ENCODE measurements around the gene UBAP1L. TPM values are rescaled to one million over a fixed set of nuclear protein-coding genes. Genes with fewer than 3 reads are reported as not detected.
"Not testable (repeated sequence)": the region's sequence is repeated elsewhere in the genome, so short reads cannot be mapped to it uniquely, and the experiment has no call there.

The UBAP1L gene
- total RNA-seq, 1 donor, result 1.7 TPM

GRCh38 chr15:65049418-65049840 is 65.6 kb downstream of the UBAP1L start:
- peak; percentile 89 for DNase-seq (ENCODE audit: low read depth)
- H3K4me3 ChIP-seq (ENCODE audit: low read depth, low read length), result peak overlapping the region; percentile 30
- TF ChIP-seq CTCF (IDR thresholded peaks at IDR 0.05; ENCODE audit: insufficient read depth, low read depth, low read length), result no peak

DNA sequence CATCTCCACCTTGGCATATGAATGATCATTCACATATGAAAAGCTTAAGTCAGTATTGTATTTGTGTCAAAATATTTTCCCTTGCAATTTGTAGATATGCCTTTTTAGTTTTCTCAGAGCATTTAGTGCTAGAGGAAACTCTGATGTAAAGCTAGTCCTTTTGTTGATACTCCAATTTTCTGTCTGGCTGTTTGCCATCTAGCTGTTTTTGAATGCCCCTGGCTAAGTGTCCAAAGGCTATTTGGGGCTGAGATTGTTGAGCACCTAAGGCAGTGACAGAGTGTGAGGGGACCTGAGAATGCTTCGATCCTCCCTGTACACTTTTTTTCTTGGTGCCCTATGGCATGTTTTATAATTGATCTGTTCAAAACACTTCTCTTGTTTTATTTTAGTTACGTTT is 66.8 kb downstream of the UBAP1L start:
- DNase-seq (ENCODE audit: low read depth), result no peak
- TF ChIP-seq CTCF (IDR thresholded peaks at IDR 0.05; ENCODE audit: insufficient read depth, low read depth, low read length), result no peak
- no peak overlapping the region for H3K4me3 ChIP-seq (ENCODE audit: low read depth, low read length)

- no peak within 1 kb of the TSS for H3K4me3 ChIP-seq (ENCODE audit: low read depth, low read length)
- no peak for TF ChIP-seq CTCF (IDR thresholded peaks at IDR 0.05; ENCODE audit: insufficient read depth, low read depth, low read length)
- DNase-seq (ENCODE audit: low read depth), result peak; percentile 75
Observed at GRCh38 chr15:65044724-65045481, 70.1 kb downstream of the UBAP1L start, which contains the start of gene SLC51B. Gene SLC51B (plus strand): TSS chr15:65045387. CDS start chr15:65050005, 4,618 bp downstream.

DNA sequence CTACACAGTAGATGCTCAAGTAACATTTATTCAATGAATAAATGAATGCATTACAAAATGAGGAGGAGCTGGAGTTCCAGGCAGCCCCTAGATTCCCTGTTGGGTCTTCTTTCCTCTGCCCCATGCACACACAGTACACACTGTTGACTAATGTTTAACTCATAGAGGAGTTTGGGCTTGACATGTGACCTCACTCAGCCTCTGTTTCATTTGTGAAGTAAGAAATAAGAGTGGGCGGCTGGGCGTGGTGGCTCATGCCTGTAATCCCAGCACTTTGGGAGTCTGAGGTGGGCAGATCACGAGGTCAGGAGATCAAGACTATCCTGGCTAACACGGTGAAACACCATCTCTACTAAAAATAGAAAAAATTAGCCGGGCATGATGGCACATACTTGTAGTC is 70.8 kb downstream of the UBAP1L start:
- peak; percentile 53 for DNase-seq (ENCODE audit: low read depth)
- H3K4me3 ChIP-seq (ENCODE audit: low read depth, low read length), result not testable (repeated sequence)

GRCh38 chr15:65042776-65043327 is 72.1 kb downstream of the UBAP1L start:
- DNase-seq (ENCODE audit: low read depth), result peak; percentile 19
- TF ChIP-seq CTCF (IDR thresholded peaks at IDR 0.05; ENCODE audit: insufficient read depth, low read depth, low read length), result no peak
- H3K4me3 ChIP-seq (ENCODE audit: low read depth, low read length), result no peak overlapping the region

Small RNAs within 50 kb of the gene (small RNA-seq; reads per million reads assigned to genes)
- gene AC013553.1, result not detected

Other genes starting within 250 kb of the UBAP1L start
- 3.9 and 7.1 TPM in 2 replicates for gene ANKDD1A, start 203.3 kb downstream of the UBAP1L start, total RNA-seq
- 110 and 130 TPM in 2 replicates for gene SPG21, start 125.3 kb downstream of the UBAP1L start, total RNA-seq
- gene MTFMT, start 85.6 kb downstream of the UBAP1L start, total RNA-seq, result 18.0 and 30.7 TPM in 2 replicates
- not detected in 2 replicates for gene SLC51B, start 69.8 kb downstream of the UBAP1L start, total RNA-seq
- gene RASL12, start 47.2 kb downstream of the UBAP1L start, total RNA-seq, result under 0.01 and 2.9 TPM in 2 replicates
- not detected in 2 replicates for gene KBTBD13, start 38.5 kb downstream of the UBAP1L start, total RNA-seq
- 14.8 and 20.7 TPM in 2 replicates for gene PDCD7, start 18.6 kb upstream of the UBAP1L start, total RNA-seq
- gene CLPX, start 70.1 kb upstream of the UBAP1L start, total RNA-seq, result 35.1 and 44.5 TPM in 2 replicates
- under 0.01 TPM in 2 replicates for gene CILP, start 96.3 kb upstream of the UBAP1L start, total RNA-seq
- 3.0 and 4.5 TPM in 2 replicates for gene PARP16, start 171.7 kb upstream of the UBAP1L start, total RNA-seq
- gene RNU5A-1, start 180.9 kb upstream of the UBAP1L start, total RNA-seq, result not detected in 2 replicates
- gene RNU5B-1, start 189.5 kb upstream of the UBAP1L start, total RNA-seq, result not detected in 2 replicates